Stimulated activated naive B cell treated with anti-CD40 and anti-IgM and Interleukin-4, amounts not matched to agents 10 μg/mL and 1 μg/mL and 100 μg/mL, for 72 hours (primary cell): ENCODE data around the gene FBLN2.

Source experiments
- ATAC-seq, 2 donors: fragments of 150-1000 bp; cut with Tn5 transposase; replicated peaks; 2 replicates each; pipeline ENCODE4 v1.10.0; 2021; ENCODE audit warnings: moderate library complexity in 1 of 2
- DNase-seq: peaks from one replicate; pipeline ENCODE4 v3.0.0; 2021
- H3K27ac Mint-ChIP-seq: one replicate; pipeline ENCODE4 v1.8.0; 2022; ENCODE audit warnings: mild to moderate bottlenecking, mixed read lengths
- H3K27me3 Mint-ChIP-seq, 2 donors: one replicate each; pipeline ENCODE4 v1.8.0; 2022; ENCODE audit warnings: mixed read lengths in 2 of 2
- H3K36me3 Mint-ChIP-seq, 2 donors: one replicate each; pipeline ENCODE4 v1.8.0; 2022; ENCODE audit warnings: mixed read lengths in 2 of 2, mild to moderate bottlenecking in 1 of 2
- H3K4me1 Mint-ChIP-seq, 2 donors: one replicate each; pipeline ENCODE4 v1.8.0; 2022; ENCODE audit warnings: mixed read lengths in 2 of 2, mild to moderate bottlenecking in 1 of 2
- H3K4me3 Mint-ChIP-seq, 2 donors: one replicate each; pipeline ENCODE4 v1.8.0; 2022; ENCODE audit warnings: mild to moderate bottlenecking in 2 of 2, mixed read lengths in 2 of 2, moderate library complexity in 1 of 2
- H3K9me3 Mint-ChIP-seq, 2 donors: one replicate each; pipeline ENCODE4 v1.8.0; 2022; ENCODE audit warnings: mixed read lengths in 2 of 2, mild to moderate bottlenecking in 1 of 2

The FBLN2 gene

GRCh38 chr3:13660042-13660874 is 111.3 kb downstream of the FBLN2 start:
- Mint-ChIP-seq H3K9me3 (peaks cover 0 to 4% of the 10 kb centered on the region in 2 donors), H3K27ac (no peak overlapping the region), H3K4me3 (no peak overlapping the region), H3K36me3 (no peaks in the 10 kb centered on the region), H3K27me3 (peaks cover 31 to 46% of the 10 kb centered on the region in 2 donors), H3K4me1 (peaks cover 8 to 11% of the 10 kb centered on the region in 2 donors)
- ATAC-seq (no peak), DNase-seq (no peak)

- peaks cover 0 to 4% of the 10 kb centered on the region in 2 donors for H3K9me3 Mint-ChIP-seq
Measured at GRCh38 chr3:13661121-13661520, 112.2 kb downstream of the FBLN2 start.

GRCh38 chr3:13662238-13662847 is 113.4 kb downstream of the FBLN2 start:
- Mint-ChIP-seq H3K4me1 (peaks cover 5 to 6% of the 10 kb centered on the region in 2 donors), H3K27me3 (peaks cover 18 to 25% of the 10 kb centered on the region in 2 donors), H3K27ac (no peak overlapping the region), H3K9me3 (peaks cover 0 to 4% of the 10 kb centered on the region in 2 donors), H3K4me3 (no peak overlapping the region), H3K36me3 (no peaks in the 10 kb centered on the region)
- ATAC-seq (no peak), DNase-seq (no peak)

More at GRCh38 chr3:13661121-13661520, 112.2 kb downstream of the FBLN2 start:
- ATAC-seq = no peak
- no peak for DNase-seq
- no peaks in the 10 kb centered on the region for H3K36me3 Mint-ChIP-seq
- H3K4me3 Mint-ChIP-seq = no peak overlapping the region
- peaks cover 6% of the 10 kb centered on the region in 2 donors for H3K4me1 Mint-ChIP-seq
- H3K27me3 Mint-ChIP-seq = peaks cover 27 to 38% of the 10 kb centered on the region in 2 donors
- no peak overlapping the region for H3K27ac Mint-ChIP-seq

- Mint-ChIP-seq H3K27me3 (peaks cover 16 to 17% of the 10 kb centered on the region in 2 donors), H3K4me3 (no peak overlapping the region), H3K36me3 (no peaks in the 10 kb centered on the region), H3K4me1 (peaks cover 0 to 1% of the 10 kb centered on the region in 2 donors), H3K9me3 (peaks cover 0 to 4% of the 10 kb centered on the region in 2 donors), H3K27ac (no peak overlapping the region)
- ATAC-seq (no peak), DNase-seq (no peak)
Measured at GRCh38 chr3:13663781-13664535, 115.0 kb downstream of the FBLN2 start.

GRCh38 chr3:13665582-13666226 is 116.8 kb downstream of the FBLN2 start:
- Mint-ChIP-seq H3K9me3 (no peaks in the 10 kb centered on the region), H3K27ac (peak overlapping the region; percentile 37), H3K36me3 (no peaks in the 10 kb centered on the region), H3K27me3 (peaks cover 8 to 24% of the 10 kb centered on the region in 2 donors), H3K4me1 (no peaks in the 10 kb centered on the region), H3K4me3 (no peak overlapping the region)
- DNase-seq = no peak
- ATAC-seq = no peak

GRCh38 chr3:13666227-13666619 is 117.3 kb downstream of the FBLN2 start:
- Mint-ChIP-seq H3K4me1 (no peaks in the 10 kb centered on the region), H3K36me3 (no peaks in the 10 kb centered on the region), H3K27me3 (peaks cover 6 to 24% of the 10 kb centered on the region in 2 donors), H3K9me3 (no peaks in the 10 kb centered on the region), H3K4me3 (no peak overlapping the region), H3K27ac (no peak overlapping the region)
- DNase-seq (no peak), ATAC-seq (no peak)

GRCh38 chr3:13666781-13667709 is 118.1 kb downstream of the FBLN2 start:
- Mint-ChIP-seq H3K4me3 (no peak overlapping the region), H3K9me3 (no peaks in the 10 kb centered on the region), H3K27me3 (peaks cover 6 to 24% of the 10 kb centered on the region in 2 donors), H3K27ac (peak overlapping the region; percentile 25), H3K36me3 (no peaks in the 10 kb centered on the region), H3K4me1 (no peaks in the 10 kb centered on the region)
- no peak for DNase-seq
- no peak for ATAC-seq

GRCh38 chr3:13668136-13668535 is 119.2 kb downstream of the FBLN2 start:
- ATAC-seq (no peak), DNase-seq (no peak)
- Mint-ChIP-seq H3K27ac (no peak overlapping the region), H3K27me3 (peaks cover 6 to 29% of the 10 kb centered on the region in 2 donors), H3K4me1 (no peaks in the 10 kb centered on the region), H3K36me3 (no peaks in the 10 kb centered on the region), H3K9me3 (no peaks in the 10 kb centered on the region), H3K4me3 (no peak overlapping the region)

- Mint-ChIP-seq H3K9me3 (no peaks in the 10 kb centered on the region), H3K4me1 (no peaks in the 10 kb centered on the region), H3K36me3 (no peaks in the 10 kb centered on the region), H3K27me3 (peaks cover 8 to 34% of the 10 kb centered on the region in 2 donors), H3K4me3 (no peak overlapping the region), H3K27ac (no peak overlapping the region)
- ATAC-seq (no peak), DNase-seq (no peak)
Measured at GRCh38 chr3:13669457-13669856, 120.5 kb downstream of the FBLN2 start.

GRCh38 chr3:13670292-13670691 is 121.4 kb downstream of the FBLN2 start:
- Mint-ChIP-seq H3K9me3 (no peaks in the 10 kb centered on the region), H3K36me3 (no peaks in the 10 kb centered on the region), H3K27me3 (peaks cover 14 to 41% of the 10 kb centered on the region in 2 donors), H3K4me1 (no peaks in the 10 kb centered on the region), H3K27ac (no peak overlapping the region), H3K4me3 (no peak overlapping the region)
- ATAC-seq = no peak
- no peak for DNase-seq

GRCh38 chr3:13671482-13672233 is 122.7 kb downstream of the FBLN2 start:
- Mint-ChIP-seq H3K4me1 (no peaks in the 10 kb centered on the region), H3K4me3 (no peak overlapping the region), H3K36me3 (no peaks in the 10 kb centered on the region), H3K9me3 (no peaks in the 10 kb centered on the region), H3K27ac (no peak overlapping the region), H3K27me3 (peaks cover 19 to 40% of the 10 kb centered on the region in 2 donors)
- ATAC-seq = no peak
- no peak for DNase-seq

GRCh38 chr3:13673207-13673606 is 124.3 kb downstream of the FBLN2 start:
- ATAC-seq = no peak
- H3K4me3 Mint-ChIP-seq = no peak overlapping the region
- no peak overlapping the region for H3K27ac Mint-ChIP-seq
- no peaks in the 10 kb centered on the region for H3K36me3 Mint-ChIP-seq
- no peak for DNase-seq
- H3K9me3 Mint-ChIP-seq = no peaks in the 10 kb centered on the region
- peaks cover 16 to 38% of the 10 kb centered on the region in 2 donors for H3K27me3 Mint-ChIP-seq
- H3K4me1 Mint-ChIP-seq = no peaks in the 10 kb centered on the region
